ENCODE data around the gene AQR. TPM values are rescaled to one million over a fixed set of nuclear protein-coding genes. Genes with fewer than 3 reads are reported as not detected.

The AQR gene
- total and polyA plus RNA-seq, 2 of the 8 experiments (the other 6 are each of a cell fraction or from before 2014, with no cell fraction given), result 34.5 to 57.6 TPM

GRCh38 chr15:34820110-34820509 is 149.4 kb downstream of the AQR start:
- H3K79me1 ChIP-seq (ENCODE audit: low read depth, low read length), result no peaks in the 10 kb centered on the region
- H3K36me3 ChIP-seq (ENCODE audit: control insufficient read depth in 2 of 4, insufficient read depth in 4 of 4, low read length in 3 of 4), result no peaks in the 10 kb centered on the region
- no peak overlapping the region for H3K27ac ChIP-seq (ENCODE audit: low read depth, low read length)
- no peak overlapping the region for H2BK5ac ChIP-seq (ENCODE audit: low read depth, low read length)
- H3K23ac ChIP-seq (ENCODE audit: insufficient read length), result no peak overlapping the region
- no peak overlapping the region for H4K8ac ChIP-seq (ENCODE audit: extremely low read depth, insufficient read depth, low read length)
- H3K79me2 ChIP-seq (ENCODE audit: control insufficient read depth in 1 of 2, insufficient read depth in 2 of 2, low read length in 2 of 2), result no peaks in the 10 kb centered on the region
- no peak overlapping the region for H3K4me3 ChIP-seq (ENCODE audit: extremely low read depth in 1 of 4, insufficient read depth in 2 of 4, low read depth in 3 of 4, low read length in 4 of 4)
- no peak overlapping the region for H2AFZ ChIP-seq (ENCODE audit: low read length)
- no peak overlapping the region for H2AK5ac ChIP-seq (ENCODE audit: low read depth, low read length)
- H3K27me3 ChIP-seq (replicated peaks in 1 of 4; ENCODE audit: control insufficient read depth in 3 of 4, extremely low read depth in 1 of 4, insufficient read depth in 3 of 4, low read length in 3 of 4), result peaks cover 0 to 1% (median 0%) of the 10 kb centered on the region in 4 experiments; a peak in 1 of 7 replicates
- CTCF ChIA-PET (ENCODE audit: partially characterized antibody), result interaction anchor here (0.6 kb wide), 1 partner anchor 623 kb away, joined by 3 read pairs; no protein-coding TSS in a partner anchor
- H3K18ac ChIP-seq (ENCODE audit: extremely low read depth, low read length), result no peak overlapping the region
- no peak for DNase-seq (ENCODE audit: low read depth in 1 of 2, low spot score in 2 of 2)
- H2BK120ac ChIP-seq (replicated peaks; ENCODE audit: low read depth, low read length), result no peak overlapping the region
- no peaks in the 10 kb centered on the region for H3K9me3 ChIP-seq (ENCODE audit: insufficient read depth in 2 of 2, low read depth in 1 of 2, low read length in 1 of 2)
- H4K20me1 ChIP-seq (replicated peaks in 1 of 2; ENCODE audit: control insufficient read depth in 1 of 2, insufficient read depth in 2 of 2, low read length in 2 of 2), result no peaks in the 10 kb centered on the region
- no peak overlapping the region for H4K91ac ChIP-seq (replicated peaks; ENCODE audit: insufficient read length, low read length)
- H3K9ac ChIP-seq (replicated peaks in 1 of 4; ENCODE audit: extremely low read depth in 1 of 4, low read depth in 3 of 4, low read length in 3 of 4), result no peak overlapping the region
- H2BK12ac ChIP-seq (ENCODE audit: low read depth, low read length), result no peak overlapping the region
- no peak overlapping the region for H3K4ac ChIP-seq (replicated peaks; ENCODE audit: insufficient read length, low read depth, low read length)
- no peak overlapping the region for H3K14ac ChIP-seq (ENCODE audit: insufficient read length)
- WGBS, 2 experiments (ENCODE audit: extremely low coverage in 1 of 2, insufficient coverage in 1 of 2, insufficient read length in 1 of 2, insufficient replicate concordance in 2 of 2, low coverage in 1 of 2, low lambda C conversion rate in 2 of 2, missing lambda C conversion rate in 1 of 2), result 78% methylated on average over 5 of the region's 5 CpGs; no CpG with 5 or more reads in 1 of the 2 experiments
- H4K5ac ChIP-seq (ENCODE audit: insufficient read length, low read depth, low read length), result no peak overlapping the region
- no peaks in the 10 kb centered on the region; the same call in 1 of the 2 replicates for H3K23me2 ChIP-seq (ENCODE audit: low read depth, low read length)
- no peak overlapping the region for H2BK20ac ChIP-seq (ENCODE audit: low read length)
- POLR2A ChIA-PET (ENCODE audit: partially characterized antibody), result no interaction called here
- H3K4me1 ChIP-seq (replicated peaks in 1 of 4; ENCODE audit: control insufficient read depth in 3 of 4, insufficient read depth in 4 of 4, low read length in 3 of 4), result no peaks in the 10 kb centered on the region
- no peak for FAIRE-seq
- no peak overlapping the region for H3K4me2 ChIP-seq (ENCODE audit: insufficient read depth in 1 of 2, low read depth in 2 of 2, low read length in 2 of 2)
- no peak overlapping the region for H3K56ac ChIP-seq (replicated peaks; ENCODE audit: insufficient read length, low read depth, low read length)
- H2BK15ac ChIP-seq (ENCODE audit: low read length), result no peak overlapping the region
- TF ChIP-seq TEAD4 (IDR thresholded peaks at IDR 0.05; ENCODE audit: low read depth, low read length) (no peak), TBP (IDR thresholded peaks at IDR 0.05; ENCODE audit: low read depth, low read length) (no peak), SP4 (IDR thresholded peaks at IDR 0.05; ENCODE audit: low read length) (no peak), YY1 (IDR thresholded peaks at IDR 0.05; ENCODE audit: low read depth, low read length) (no peak), KDM4A (IDR thresholded peaks at IDR 0.05; ENCODE audit: low read depth, low read length, severe bottlenecking) (no peak), JUN (IDR thresholded peaks at IDR 0.05; ENCODE audit: low read depth, low read length) (no peak), RXRA (IDR thresholded peaks at IDR 0.05; ENCODE audit: insufficient read depth, low read depth, low read length) (no peak), SP2 (IDR thresholded peaks at IDR 0.05; ENCODE audit: low read length) (no peak), SIN3A (conservative IDR thresholded peaks at IDR 0.05 in 1 of 2, IDR thresholded peaks at IDR 0.05 in 1 of 2; ENCODE audit: low read depth in 1 of 2, low read length in 2 of 2) (no peak), NANOG (IDR thresholded peaks at IDR 0.05; ENCODE audit: insufficient read depth, low read depth, low read length, poor library complexity, severe bottlenecking) (no peak), TAF7 (optimal IDR thresholded peaks at IDR 0.05; ENCODE audit: borderline replicate concordance, low read depth, low read length) (no peak), BRCA1 (IDR thresholded peaks at IDR 0.05; ENCODE audit: low read depth, low read length) (no peak), MAFK (IDR thresholded peaks at IDR 0.05; ENCODE audit: low read depth, low read length) (no peak)
- TF ChIP-seq, protein P1, sequence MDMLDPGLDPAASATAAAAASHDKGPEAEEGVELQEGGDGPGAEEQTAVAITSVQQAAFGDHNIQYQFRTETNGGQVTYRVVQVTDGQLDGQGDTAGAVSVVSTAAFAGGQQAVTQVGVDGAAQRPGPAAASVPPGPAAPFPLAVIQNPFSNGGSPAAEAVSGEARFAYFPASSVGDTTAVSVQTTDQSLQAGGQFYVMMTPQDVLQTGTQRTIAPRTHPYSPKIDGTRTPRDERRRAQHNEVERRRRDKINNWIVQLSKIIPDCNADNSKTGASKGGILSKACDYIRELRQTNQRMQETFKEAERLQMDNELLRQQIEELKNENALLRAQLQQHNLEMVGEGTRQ (IDR thresholded peaks at IDR 0.05; ENCODE audit: low read length), result no peak
